Caco-2 (cell line): ENCODE measurements around the gene UGT2A1. TPM values are rescaled to one million over a fixed set of nuclear protein-coding genes. Genes with fewer than 3 reads are reported as not detected.

Source experiments
- BruUV-seq: library from RNA; stranded (reverse); fragments of 400-500 nt; replicated peaks from 2 replicates; lab custom pipeline; 2021; lab: Mats Ljungman, UMichigan
- CTCF ChIA-PET: fragments of 300-600 bp; sonication (Branson Sonifier 250); formaldehyde crosslinking; loops from one replicate; lab custom pipeline; 2022; ENCODE audit warnings: antibody characterized with exemption; lab: Charles Lee
- POLR2A ChIA-PET: fragments of 300-600 bp; sonication (Branson Sonifier 250); formaldehyde crosslinking; loops from one replicate; lab custom pipeline; 2022; ENCODE audit warnings: antibody characterized with exemption; lab: Charles Lee
- DNase-seq, 2 experiments: peaks; one replicate each; pipeline versions ENCODE4 v3.0.0 to v3.0.0-alpha.2; 2020 to 2022
- H3K27me3 ChIP-seq: replicated peaks from 2 replicates; pipeline ENCODE4 v1.6.0; 2011; ENCODE audit warnings: low read length; ENCODE audit not compliant: control insufficient read depth, insufficient read depth
- H3K36me3 ChIP-seq: 2 replicates; pipeline ENCODE4 v1.5.1; 2011; ENCODE audit warnings: low read length; ENCODE audit not compliant: control insufficient read depth, insufficient read depth
- H3K4me1 ChIP-seq: fragments of 250-450 bp; sonication (Bioruptor Pico); 2 replicates; pipeline ENCODE4 v1.5.1; 2020; ENCODE audit warnings: mild to moderate bottlenecking
- H3K4me3 ChIP-seq: 2 replicates; pipeline ENCODE4 v1.5.1; 2011; ENCODE audit warnings: low read depth, mild to moderate bottlenecking, control low read depth, low read length
- H3K9me3 ChIP-seq: fragments of 250-450 bp; sonication (Bioruptor Pico); 2 replicates; pipeline ENCODE4 v1.5.1; 2020; ENCODE audit warnings: mild to moderate bottlenecking, moderate library complexity
- H3K27ac Mint-ChIP-seq: one replicate; pipeline ENCODE4 v1.8.0; 2022; ENCODE audit warnings: mixed read lengths; ENCODE audit not compliant: unreplicated experiment
- H3K27me3 Mint-ChIP-seq: one replicate; pipeline ENCODE4 v1.8.0; 2022; ENCODE audit warnings: mixed read lengths; ENCODE audit not compliant: insufficient read depth, unreplicated experiment
- H3K36me3 Mint-ChIP-seq: one replicate; pipeline ENCODE4 v1.8.0; 2022; ENCODE audit warnings: mild to moderate bottlenecking, mixed read lengths; ENCODE audit not compliant: insufficient read depth, unreplicated experiment
- H3K4me1 Mint-ChIP-seq: one replicate; pipeline ENCODE4 v1.8.0; 2022; ENCODE audit warnings: low read depth, mixed read lengths; ENCODE audit not compliant: unreplicated experiment
- H3K4me3 Mint-ChIP-seq: one replicate; pipeline ENCODE4 v1.8.0; 2022; ENCODE audit warnings: mild to moderate bottlenecking, moderate library complexity, mixed read lengths; ENCODE audit not compliant: unreplicated experiment
- H3K9me3 Mint-ChIP-seq: one replicate; pipeline ENCODE4 v1.8.0; 2022; ENCODE audit warnings: mixed read lengths; ENCODE audit not compliant: unreplicated experiment
- CTCF ChIP-seq, 2 experiments: fragments of 200-600 bp in 1 of 2; IDR thresholded peaks; 1 replicate in 1 of 2; 2 replicates in 1 of 2; pipeline versions ENCODE4 v1.5.1 to v1.8.0; 2011 to 2022; ENCODE audit warnings: antibody characterized with exemption in 1 of 2, control low read depth in 1 of 2, inconsistent platforms in 1 of 2, low read depth in 1 of 2, low read length in 1 of 2, mild to moderate bottlenecking in 1 of 2, moderate library complexity in 1 of 2; ENCODE audit not compliant: insufficient read depth in 1 of 2, severe bottlenecking in 1 of 2, unreplicated experiment in 1 of 2
- intact Hi-C: fragments of 100-400 bp; cut with micrococcal nuclease; formaldehyde crosslinking; loops from one replicate; pipeline ENCODE4 v1.10.0; 2022; ENCODE audit not compliant: unreplicated experiment
- total RNA-seq: library from RNA; stranded (reverse); gene quantifications from 2 replicates; pipeline ENCODE4 v1.2.3, GENCODE V29; 2022

The UGT2A1 gene
- total RNA-seq, 1 experiment from 2014 or later, result not detected

DNA sequence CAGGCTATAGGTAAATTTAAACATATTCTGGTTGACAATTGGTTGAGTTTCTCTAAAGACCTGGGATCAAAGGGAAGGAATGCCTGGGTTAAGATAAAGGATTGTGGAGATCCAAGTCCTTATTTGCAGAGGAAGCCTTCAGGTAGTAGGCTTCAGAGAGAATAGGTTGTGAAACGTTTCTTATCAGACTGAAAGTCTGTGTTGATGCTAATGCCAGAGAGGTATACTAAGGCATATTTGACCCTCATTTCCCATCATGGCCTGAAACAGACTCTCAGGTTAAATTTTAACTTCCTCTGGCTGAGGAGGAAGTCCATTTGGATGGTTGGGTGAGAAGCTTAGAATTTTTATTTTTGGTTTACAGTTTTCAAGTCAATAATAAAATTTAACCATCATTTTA, 61.7 kb downstream of the UGT2A1 start:
- H3K9me3 ChIP-seq, result peaks cover 20% of the 10 kb centered on the region
- peak overlapping the region; percentile 89 for H3K27ac Mint-ChIP-seq
- no peaks in the 10 kb centered on the region for H3K27me3 Mint-ChIP-seq
- no peak overlapping the region for H3K4me3 Mint-ChIP-seq
- H3K4me1 Mint-ChIP-seq, result peaks cover 29% of the 10 kb centered on the region
- H3K4me3 ChIP-seq, result no peak overlapping the region
- no peaks in the 10 kb centered on the region for H3K36me3 Mint-ChIP-seq
- no peaks in the 10 kb centered on the region for H3K36me3 ChIP-seq
- peak; percentile 38 to 74 for DNase-seq
- CTCF ChIA-PET, result interaction anchor here (0.6 kb wide), 1 partner anchor 421 kb away, joined by 3 read pairs; no protein-coding TSS in a partner anchor
- H3K4me1 ChIP-seq, result peaks cover 35% of the 10 kb centered on the region
- TF ChIP-seq CTCF (IDR thresholded peaks at IDR 0.05; ENCODE audit: insufficient read depth in 1 of 2, low read depth in 1 of 2, low read length in 1 of 2, severe bottlenecking in 1 of 2, unreplicated experiment in 1 of 2), result no peak
- H3K9me3 Mint-ChIP-seq, result peaks cover 30% of the 10 kb centered on the region
- no peaks in the 10 kb centered on the region for H3K27me3 ChIP-seq
- POLR2A ChIA-PET, result no interaction called here
- intact Hi-C loops, result loop anchor here (2.0 to 10.0 kb wide), 3 partner anchors 99 to 717 kb away; no protein-coding TSS in a partner anchor
- no TSS peak for BruUV-seq

- intact Hi-C loops, result loop anchor here (2.0 to 10.0 kb wide), 3 partner anchors 97 to 715 kb away; no protein-coding TSS in a partner anchor
- ChIA-PET CTCF (no interaction called here), POLR2A (no interaction called here)
- Histone ChIP-seq H3K4me3 (no peak overlapping the region), H3K36me3 (no peaks in the 10 kb centered on the region), H3K27me3 (no peaks in the 10 kb centered on the region), H3K4me1 (peaks cover 35% of the 10 kb centered on the region), H3K9me3 (peaks cover 20% of the 10 kb centered on the region)
- Mint-ChIP-seq H3K27me3 (no peaks in the 10 kb centered on the region), H3K4me3 (no peak overlapping the region), H3K36me3 (no peaks in the 10 kb centered on the region), H3K9me3 (peaks cover 21% of the 10 kb centered on the region), H3K4me1 (peaks cover 29% of the 10 kb centered on the region), H3K27ac (no peak overlapping the region)
- no TSS peak for BruUV-seq
- no peak for DNase-seq
- TF ChIP-seq CTCF (IDR thresholded peaks at IDR 0.05; ENCODE audit: insufficient read depth in 1 of 2, low read depth in 1 of 2, low read length in 1 of 2, severe bottlenecking in 1 of 2, unreplicated experiment in 1 of 2), result no peak
Measured at GRCh38 chr4:69589884-69590283, 63.2 kb downstream of the UGT2A1 start.

GRCh38 chr4:69584135-69584534, 68.9 kb downstream of the UGT2A1 start:
- H3K27me3 ChIP-seq, result no peaks in the 10 kb centered on the region
- BruUV-seq, result no TSS peak
- intact Hi-C loops, result no loop called here
- no peak overlapping the region for H3K4me3 ChIP-seq
- POLR2A ChIA-PET, result no interaction called here
- no peaks in the 10 kb centered on the region for H3K27me3 Mint-ChIP-seq
- no peaks in the 10 kb centered on the region for H3K36me3 ChIP-seq
- H3K4me3 Mint-ChIP-seq, result no peak overlapping the region
- no peak for DNase-seq
- H3K9me3 Mint-ChIP-seq, result peaks cover 6% of the 10 kb centered on the region
- H3K36me3 Mint-ChIP-seq, result no peaks in the 10 kb centered on the region
- H3K27ac Mint-ChIP-seq, result no peak overlapping the region
- TF ChIP-seq CTCF (IDR thresholded peaks at IDR 0.05; ENCODE audit: insufficient read depth in 1 of 2, low read depth in 1 of 2, low read length in 1 of 2, severe bottlenecking in 1 of 2, unreplicated experiment in 1 of 2), result no peak
- H3K9me3 ChIP-seq, result no peaks in the 10 kb centered on the region
- CTCF ChIA-PET, result no interaction called here
- H3K4me1 ChIP-seq, result no peaks in the 10 kb centered on the region; the same call in 1 of the 2 replicates
- no peaks in the 10 kb centered on the region for H3K4me1 Mint-ChIP-seq
